ENCODE measurements around the gene FOSL1.
A peak's percentile ranks its signal among the peaks of the same experiment; 100 is the strongest.

GRCh38 chr11:65860278-65861164 is 39.7 kb downstream of the FOSL1 start, which contains the start of gene MUS81:
- peak; percentile 93 for TF ChIP-seq CTCF (IDR thresholded peaks at IDR 0.05; ENCODE audit: low read length)
- TF ChIP-seq EZH2 (IDR thresholded peaks at IDR 0.05; ENCODE audit: borderline replicate concordance, low read length): no peak
